GM19023 (cell line): ENCODE results near the gene CCN5.

Experiments used
- ATAC-seq: cut with Tn5 transposase; IDR thresholded peaks from one replicate; pipeline ENCODE4 v1.9.1; 2021; ENCODE audit warnings: mild to moderate bottlenecking, moderate library complexity; ENCODE audit not compliant: unreplicated experiment

CCN5 gene

DNA sequence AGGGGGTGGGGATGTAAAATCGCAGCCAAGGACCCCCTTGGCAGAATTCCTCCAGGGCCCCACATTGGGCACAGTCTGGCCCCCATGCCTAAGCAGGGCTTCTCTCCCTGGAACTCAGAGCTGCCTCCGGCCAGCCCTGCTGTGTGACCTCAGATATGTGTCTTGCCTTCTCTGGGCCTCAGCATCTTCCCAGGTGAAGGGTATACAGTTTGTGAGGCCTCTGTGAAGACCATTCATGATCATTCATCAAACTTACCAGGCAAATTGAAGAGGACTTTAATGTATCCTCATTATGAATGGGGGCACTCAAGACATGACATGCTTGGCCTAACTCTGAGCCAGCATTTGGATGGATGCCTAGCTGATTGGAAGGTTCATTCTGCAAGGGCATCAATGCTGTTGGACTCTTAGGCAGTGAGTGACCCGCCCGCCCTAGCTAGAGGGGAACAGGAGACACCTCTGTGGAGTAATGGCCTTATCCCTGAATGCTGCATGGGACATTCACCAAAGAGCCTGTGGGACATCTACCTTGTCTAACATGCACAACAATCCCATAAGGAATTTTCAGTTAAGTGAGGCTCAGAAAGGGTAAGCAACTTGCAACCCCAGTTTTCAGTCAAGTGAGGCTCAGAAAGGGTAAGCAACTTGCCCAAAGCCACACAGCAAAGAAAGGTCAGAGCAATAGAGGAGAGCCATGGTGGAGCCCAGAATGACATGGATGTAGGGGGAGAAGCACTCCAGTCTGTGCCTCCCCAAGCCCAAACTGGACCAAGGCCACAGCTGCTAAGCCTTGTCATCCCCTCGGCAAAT lies 535 bp downstream of the CCN5 start:
- ATAC-seq = no peak

DNA sequence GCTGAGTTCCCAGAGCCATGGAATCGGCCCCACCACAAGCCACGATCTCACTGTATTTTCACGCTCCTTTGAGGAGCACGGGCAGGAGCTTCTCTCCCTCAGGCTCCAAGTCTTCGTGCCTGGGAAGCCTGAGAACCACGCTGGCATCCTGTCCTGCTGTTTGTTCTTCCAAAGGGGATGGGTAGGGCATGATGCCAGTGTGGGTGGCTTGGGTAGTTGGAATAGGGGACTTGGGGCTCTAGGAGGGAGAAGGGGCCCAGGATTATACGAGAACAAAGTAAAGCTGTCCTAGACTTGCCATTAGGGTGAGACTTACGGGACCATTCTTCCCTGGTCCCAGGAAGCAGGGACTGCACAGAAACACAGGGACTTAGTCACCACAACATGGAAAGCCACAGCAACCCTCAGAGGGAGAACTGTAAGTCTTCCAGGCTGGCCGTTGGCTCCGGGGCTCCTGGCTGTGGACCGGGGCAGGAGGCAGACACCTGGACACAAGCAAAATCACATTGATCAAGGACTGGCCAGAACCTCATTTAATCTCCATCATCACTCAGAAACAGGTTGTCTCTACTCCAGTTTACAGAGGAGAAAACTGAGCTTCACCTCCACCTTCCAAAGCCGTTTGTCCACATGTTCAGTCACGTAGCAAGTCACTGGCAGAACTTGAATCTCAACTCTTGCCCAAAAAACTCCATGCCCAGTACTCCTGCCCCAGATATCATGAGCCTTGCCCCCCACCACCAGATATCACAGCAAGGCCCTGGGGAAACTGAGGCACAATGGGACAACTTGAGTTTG lies 1.3 kb downstream of the CCN5 start:
- ATAC-seq = no peak

DNA sequence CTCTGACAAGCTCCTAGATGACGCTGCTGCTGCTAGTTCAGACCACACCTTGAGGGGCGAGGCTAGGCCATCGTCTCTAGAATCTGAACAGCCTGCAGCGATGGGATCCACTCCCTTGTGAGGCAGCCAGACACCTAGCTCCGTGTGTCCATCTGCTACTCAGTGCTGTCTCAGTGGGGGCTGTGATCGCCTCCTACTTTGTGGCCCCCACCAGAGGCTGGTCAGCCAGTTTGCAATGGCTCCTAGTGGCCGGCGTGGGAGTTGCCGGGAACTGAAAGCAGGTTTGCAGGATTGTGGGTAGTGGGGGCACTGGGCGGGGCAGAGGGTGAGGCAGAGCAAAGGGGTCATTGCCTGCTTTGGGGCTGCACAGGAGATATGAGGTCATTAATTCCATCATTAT lies 2.8 kb downstream of the CCN5 start:
- ATAC-seq = no peak

GRCh38 chr20:44719841-44720240 lies 4.7 kb downstream of the CCN5 start:
- ATAC-seq = no peak

DNA sequence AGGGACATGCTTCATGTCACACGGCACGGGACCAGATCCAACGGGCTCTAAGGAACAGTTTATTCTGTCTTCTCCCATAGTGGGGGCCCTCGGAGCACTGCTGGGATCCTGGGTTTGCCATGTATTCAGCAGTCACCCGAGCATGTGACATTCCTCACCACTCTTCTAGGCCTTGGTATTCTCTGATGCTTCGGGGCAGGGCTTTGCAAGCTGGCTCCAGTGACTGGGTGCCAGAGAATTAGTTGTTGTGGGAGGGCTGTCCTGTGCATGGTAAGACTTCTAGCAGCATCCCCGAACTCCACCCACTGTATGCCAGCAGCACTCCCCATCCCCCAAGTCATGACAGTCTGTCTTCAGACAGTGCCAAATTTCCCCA lies 5.4 kb downstream of the CCN5 start:
- no peak for ATAC-seq

DNA sequence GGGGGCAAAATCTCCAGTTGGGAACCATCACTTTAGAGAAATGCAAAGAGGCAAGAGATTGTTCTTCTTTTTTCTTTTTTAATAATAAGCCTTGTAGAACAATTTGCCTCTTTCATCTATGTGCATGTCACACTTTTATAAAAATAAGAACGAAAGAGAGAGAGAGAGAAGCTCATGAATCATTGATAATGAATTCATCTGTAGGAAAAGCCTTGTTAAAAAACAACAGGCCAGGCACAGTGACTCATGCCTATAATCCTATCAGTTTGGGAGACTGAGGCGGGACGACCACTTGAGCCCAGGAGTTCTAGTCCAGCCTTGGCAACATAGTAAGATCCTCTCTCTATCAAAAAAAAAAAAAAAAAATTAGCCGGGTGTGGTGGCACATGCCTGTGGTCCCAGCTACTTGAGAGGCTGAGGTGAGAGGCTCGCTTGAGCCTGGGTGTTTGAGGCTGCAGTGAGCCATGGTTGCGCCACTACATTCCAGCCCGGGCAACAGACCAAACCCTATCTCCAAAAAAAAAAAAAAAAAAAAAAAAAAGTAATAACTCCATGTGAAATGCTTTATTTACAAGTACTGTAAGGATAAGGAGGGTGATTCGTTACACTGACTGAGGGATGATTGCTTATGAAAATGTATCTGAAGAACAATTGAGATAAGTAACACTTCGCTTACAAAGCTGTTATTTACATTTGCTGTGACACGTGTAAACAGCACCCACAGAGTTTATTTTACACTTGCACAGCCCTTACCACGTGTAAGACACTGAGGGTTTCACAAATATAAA lies 6.0 kb downstream of the CCN5 start:
- no peak for ATAC-seq

GRCh38 chr20:44721785-44722054 lies 6.6 kb downstream of the CCN5 start:
- no peak for ATAC-seq

- no peak for ATAC-seq
Measured at GRCh38 chr20:44722990-44723389, 7.8 kb downstream of the CCN5 start.

DNA sequence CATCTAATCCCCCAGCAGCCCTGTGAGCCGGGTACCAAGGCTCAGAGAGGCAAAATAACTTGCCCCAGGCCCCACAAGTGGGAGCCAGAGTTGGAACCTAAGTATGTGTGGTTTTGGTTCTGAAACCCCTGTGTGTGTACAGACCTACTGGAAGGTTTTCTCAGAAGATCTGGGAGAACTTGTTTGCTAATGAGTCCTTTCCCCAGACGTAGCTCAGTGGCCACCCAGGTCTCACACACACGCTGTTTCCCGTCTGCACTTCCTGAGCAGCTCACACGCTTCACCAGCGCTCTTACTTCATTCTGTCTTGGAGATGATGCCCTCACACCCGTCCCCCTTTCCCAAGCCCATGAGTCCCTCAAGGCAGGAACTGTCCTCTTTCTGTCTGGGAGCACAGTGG lies 8.2 kb downstream of the CCN5 start:
- no peak for ATAC-seq

- ATAC-seq = no peak
Measured at GRCh38 chr20:44723798-44724362, 8.7 kb downstream of the CCN5 start.

- ATAC-seq = no peak
Measured at GRCh38 chr20:44724423-44725091, 9.4 kb downstream of the CCN5 start.

- no peak for ATAC-seq
Measured at GRCh38 chr20:44725837-44726236, 10.7 kb downstream of the CCN5 start.

- no peak for ATAC-seq
Measured at GRCh38 chr20:44727039-44727438, 11.9 kb downstream of the CCN5 start.

- no peak for ATAC-seq
Measured at GRCh38 chr20:44727651-44728050, 12.5 kb downstream of the CCN5 start.

- no peak for ATAC-seq
Measured at GRCh38 chr20:44728801-44729443, 13.8 kb downstream of the CCN5 start.

DNA sequence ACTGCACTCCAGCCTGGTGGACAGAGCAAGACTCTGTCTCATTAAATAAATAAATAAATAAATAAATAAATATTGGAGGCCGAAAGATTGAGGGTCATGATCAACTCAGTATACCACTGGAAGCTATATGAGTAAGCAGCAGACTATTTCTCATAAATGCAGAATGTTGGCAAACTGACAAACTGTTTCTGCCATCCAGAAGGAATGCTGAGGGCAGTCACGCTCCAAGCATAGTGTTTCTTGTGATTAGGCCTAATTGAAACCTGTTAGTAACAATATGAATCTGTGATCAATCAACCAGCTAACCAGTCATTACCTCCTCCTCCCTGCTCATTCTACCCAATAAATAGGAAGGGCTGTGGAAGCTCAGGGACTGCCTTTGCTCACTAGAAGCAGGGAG lies 15.3 kb downstream of the CCN5 start:
- ATAC-seq = no peak

DNA sequence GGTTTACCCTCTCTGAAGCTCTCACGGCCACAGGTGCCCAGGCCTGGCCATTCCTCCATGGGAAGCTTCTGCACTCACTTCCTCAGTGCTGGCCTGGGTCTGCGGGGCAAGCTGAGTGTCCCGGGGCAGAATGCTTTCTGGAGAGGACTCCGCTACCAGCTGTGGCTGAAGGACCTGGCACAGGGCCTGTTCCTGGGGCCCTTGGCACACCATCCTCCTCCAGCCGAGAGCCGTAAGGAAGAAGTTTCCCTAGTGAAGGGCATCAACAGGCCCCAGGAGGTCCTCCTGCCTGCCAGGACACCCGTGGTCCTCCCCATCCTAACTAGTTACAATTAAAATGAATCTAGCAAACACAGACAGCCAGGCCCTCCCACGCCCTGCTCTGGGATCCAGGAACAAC lies 16.5 kb downstream of the CCN5 start:
- ATAC-seq = no peak

DNA sequence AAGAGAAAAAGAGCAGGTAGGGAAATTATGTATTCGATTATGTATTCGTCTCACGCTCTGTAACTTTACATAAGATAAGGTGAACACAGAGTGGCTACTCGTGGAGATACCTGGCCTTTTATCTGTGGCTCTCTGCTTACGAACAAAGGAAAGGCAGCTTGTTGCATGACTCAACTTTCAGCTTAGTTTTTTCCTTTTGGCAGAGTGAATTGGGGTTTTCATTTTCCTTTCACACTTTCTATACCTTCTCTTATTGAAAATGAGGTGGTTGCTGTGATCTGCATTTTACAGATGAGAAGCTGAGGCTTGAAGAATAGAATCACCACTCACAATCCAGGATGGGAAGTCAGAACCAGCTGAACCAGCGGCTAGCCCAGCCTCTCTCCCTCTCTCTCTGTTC lies 17.2 kb downstream of the CCN5 start:
- no peak for ATAC-seq

GRCh38 chr20:44733341-44734069 lies 18.3 kb downstream of the CCN5 start:
- ATAC-seq = no peak

- ATAC-seq = no peak
Measured at GRCh38 chr20:44734938-44735337, 19.8 kb downstream of the CCN5 start.
